GM12878 (cell line): ENCODE data around the gene RSKR. TPM values are rescaled to one million over a fixed set of nuclear protein-coding genes. Genes with fewer than 3 reads are reported as not detected.

ENCODE experiments used
- ATAC-seq: fragments of 200-7000 bp; cut with Tn5 transposase; 3 replicates; pipeline ENCODE4 v1.9.1; 2020; ENCODE audit warnings: mild to moderate bottlenecking, moderate library complexity
- BruUV-seq: library from RNA; stranded (reverse); fragments of 400-500 nt; replicated peaks from 2 replicates; lab custom pipeline; 2021; lab: Mats Ljungman, UMichigan
- CTCF ChIA-PET: fragments of 300-600 bp; sonication (Branson Sonifier 250); formaldehyde crosslinking; extraction: SDS; loops from one replicate; lab custom pipeline; 2021; ENCODE audit warnings: inconsistent platforms; lab: Yijun Ruan, JAX
- POLR2A ChIA-PET: fragments of 350-600 bp; formaldehyde crosslinking; extraction: SDS; loops from one replicate; lab custom pipeline; 2021; ENCODE audit warnings: inconsistent platforms; lab: Charles Lee
- RAD21 ChIA-PET: fragments of 300-600 bp; sonication (Branson Sonifier 250); formaldehyde crosslinking; loops from one replicate; lab custom pipeline; 2023; ENCODE audit warnings: antibody characterized with exemption; ENCODE audit not compliant: unreplicated experiment; lab: Charles Lee
- SMC1A ChIA-PET: fragments of 300-600 bp; sonication (Branson Sonifier 250); formaldehyde crosslinking; loops from one replicate; lab custom pipeline; 2023; ENCODE audit not compliant: unreplicated experiment, uncharacterized antibody; lab: Charles Lee
- DNase-seq: peaks from one replicate; pipeline ENCODE4 v3.0.0-alpha.2; 2011; ENCODE audit warnings: low read depth, low spot score
- FAIRE-seq: peaks from 3 replicates; lab custom pipeline; 2011; peaks lifted over from hg19 to GRCh38; lab: Jason Lieb, UNC
- H2AFZ ChIP-seq: 2 replicates; pipeline ENCODE4 v1.6.0; 2011; ENCODE audit warnings: low read depth, low read length, control low read depth; ENCODE audit not compliant: control insufficient read depth
- H3K27ac ChIP-seq: 2 replicates; pipeline ENCODE4 v1.5.1; 2011; ENCODE audit warnings: control low read depth; ENCODE audit not compliant: control insufficient read depth, insufficient read depth
- H3K27me3 ChIP-seq, 2 experiments: replicated peaks in 1 of 2; 2 replicates each; pipeline versions ENCODE4 v1.6.0 to v1.6.1; 2011; ENCODE audit warnings: low read length in 1 of 2; ENCODE audit not compliant: control insufficient read depth in 2 of 2, insufficient read depth in 2 of 2
- H3K36me3 ChIP-seq, 2 experiments: 2 replicates each; pipeline ENCODE4 v1.5.1; 2011; ENCODE audit warnings: low read length in 1 of 2; ENCODE audit not compliant: control insufficient read depth in 2 of 2, insufficient read depth in 2 of 2
- H3K4me1 ChIP-seq: 2 replicates; pipeline ENCODE4 v1.6.1; 2011; ENCODE audit warnings: mild to moderate bottlenecking, low read length, moderate library complexity, mixed read lengths; ENCODE audit not compliant: control insufficient read depth, insufficient read depth
- H3K4me2 ChIP-seq: 2 replicates; pipeline ENCODE4 v1.6.0; 2011; ENCODE audit warnings: control low read depth; ENCODE audit not compliant: control insufficient read depth, insufficient read depth
- H3K4me3 ChIP-seq: fragments of 200-600 bp; sonication (generic); 2 replicates; pipeline ENCODE4 v1.5.1; 2016
- H3K79me2 ChIP-seq: 2 replicates; pipeline ENCODE4 v1.6.0; 2011; ENCODE audit warnings: low read length; ENCODE audit not compliant: control insufficient read depth, insufficient read depth
- H3K9ac ChIP-seq: 2 replicates; pipeline ENCODE4 v1.8.0; 2011; ENCODE audit warnings: low read length, control low read depth, mixed read lengths; ENCODE audit not compliant: control insufficient read depth, insufficient read depth
- H3K9me3 ChIP-seq: replicated peaks from 3 replicates; pipeline ENCODE4 v1.5.1; 2011; ENCODE audit warnings: mild to moderate bottlenecking, low read length; ENCODE audit not compliant: control insufficient read depth, insufficient read depth
- H4K20me1 ChIP-seq: 2 replicates; pipeline ENCODE4 v1.6.0; 2011; ENCODE audit not compliant: control insufficient read depth, insufficient read depth
- ATF3 ChIP-seq: IDR thresholded peaks from 2 replicates; pipeline ENCODE4 v1.6.1; 2011; ENCODE audit warnings: low read depth, mild to moderate bottlenecking, low read length, moderate library complexity, borderline replicate concordance; ENCODE audit errors: extremely low read depth
- BCLAF1 ChIP-seq: fragments of 450-650 bp; IDR thresholded peaks from 2 replicates; pipeline ENCODE4 v1.6.1; 2017; ENCODE audit warnings: antibody characterized with exemption, mild to moderate bottlenecking, moderate library complexity
- CBFB ChIP-seq: IDR thresholded peaks from 2 replicates; pipeline ENCODE4 v1.6.1; 2016; ENCODE audit warnings: antibody characterized with exemption, low read depth
- E2F4 ChIP-seq: IDR thresholded peaks from 2 replicates; pipeline ENCODE4 v1.6.1; 2012; ENCODE audit warnings: low read depth, low read length, improper control_type of control experiment
- EGR1 ChIP-seq, 2 experiments: IDR thresholded peaks; 1 replicate in 1 of 2; 2 replicates in 1 of 2; pipeline ENCODE4 v1.6.1; 2011 to 2012; ENCODE audit warnings: low read depth in 2 of 2, low read length in 2 of 2, borderline replicate concordance in 1 of 2, mild to moderate bottlenecking in 1 of 2, moderate library complexity in 1 of 2
- ESRRA ChIP-seq: IDR thresholded peaks from 2 replicates; pipeline ENCODE4 v1.6.1; 2012; ENCODE audit warnings: mild to moderate bottlenecking, low read length, improper control_type of control experiment
- HDAC2 ChIP-seq: fragments of 200-600 bp; sonication (generic); IDR thresholded peaks from 2 replicates; pipeline ENCODE4 v1.6.1; 2017
- NRF1 ChIP-seq: conservative IDR thresholded peaks from 2 replicates; pipeline ENCODE4 v1.6.1; 2011; ENCODE audit warnings: mild to moderate bottlenecking, low read depth, low read length, improper control_type of control experiment
- SMAD5 ChIP-seq: IDR thresholded peaks from 2 replicates; pipeline ENCODE4 v1.6.1; 2016; ENCODE audit warnings: antibody characterized with exemption, low read depth
- SMC3 ChIP-seq: IDR thresholded peaks from 2 replicates; pipeline ENCODE4 v1.6.1; 2011; ENCODE audit warnings: low read length, improper control_type of control experiment, borderline replicate concordance
- SREBF2 ChIP-seq: IDR thresholded peaks from 2 replicates; pipeline ENCODE4 v1.6.1; 2012; ENCODE audit warnings: mild to moderate bottlenecking, low read length
- ZBTB11 ChIP-seq: fragments of 450-650 bp; formaldehyde crosslinking; IDR thresholded peaks from 2 replicates; pipeline ENCODE4 v1.5.0; 2022; ENCODE audit warnings: mild to moderate bottlenecking, missing genetic modification characterization
- WGBS: methylation state at CpG from one replicate; pipeline ENCODE4 v1.1.6; 2016; ENCODE audit warnings: low lambda C conversion rate; ENCODE audit not compliant: insufficient replicate concordance, insufficient coverage; ENCODE audit errors: missing lambda C conversion rate; 5-methylcytosine and 5-hydroxymethylcytosine counted together
- in situ Hi-C: fragments of 300-500 bp; cut with MboI; formaldehyde crosslinking; loops from 9 replicates; pipeline ENCODE4 v1.14.3; 2018; ENCODE audit warnings: mixed read lengths
- intact Hi-C: fragments of 100-400 bp; cut with micrococcal nuclease; formaldehyde crosslinking; loops from one replicate; pipeline ENCODE4 v1.14.2; 2022; ENCODE audit not compliant: unreplicated experiment
- polyA plus RNA-seq, 11 experiments: library from polyadenylated mRNA; depleted of rRNA in 4 of 11; unstranded in 6 of 11; stranded (reverse) in 5 of 11; fragments of >200 nt; fragmentation: Nextera tagmentation in 4 of 11; fragmentation: Illumina TruSeq in 1 of 11; extraction: Ambion mirVana in 4 of 11; extraction: Trizol in 1 of 11; gene quantifications; 1 replicate in 1 of 11; 2 replicates in 10 of 11; pipeline versions ENCODE4 v1.2.1 to v1.2.3, GENCODE V29; 2011 to 2016; ENCODE audit warnings: inconsistent platforms in 2 of 11, missing spikeins in 2 of 11, low read depth in 1 of 11
- total RNA-seq, 4 experiments: library from RNA; depleted of rRNA in 3 of 4; stranded (reverse); fragments of >200 nt in 3 of 4; fragmentation: Illumina TruSeq in 1 of 4; extraction: Trizol in 1 of 4; gene quantifications; 2 replicates each; pipeline versions ENCODE4 v1.2.1 to v1.2.3, GENCODE V29; 2013 to 2021

The RSKR gene
- total and polyA plus RNA-seq, 10 of the 15 experiments (the other 5 are each of a cell fraction or from before 2014, with no cell fraction given): 0.52 to 22.4 (median 8.7) TPM

GRCh38 chr17:28635506-28635905 lies 21.5 kb upstream of the RSKR start (continued):
- TF ChIP-seq ZBTB11 (CRISPR knock-in tag) (no peak), ATF3 (no peak)

- Histone ChIP-seq H3K79me2 (peaks cover 9% of the 10 kb centered on the region), H3K4me3 (no peak overlapping the region), H4K20me1 (peaks cover 14% of the 10 kb centered on the region; the same call in 1 of the 2 replicates), H3K9ac (no peak overlapping the region), H3K27ac (no peak overlapping the region), H2AFZ (no peak overlapping the region), H3K27me3 (no peaks in the 10 kb centered on the region), H3K36me3 (peaks cover 41 to 66% of the 10 kb centered on the region in 2 experiments), H3K4me1 (no peaks in the 10 kb centered on the region; the same call in 1 of the 2 replicates), H3K9me3 (no peaks in the 10 kb centered on the region), H3K4me2 (no peak overlapping the region)
- no peak for FAIRE-seq
- DNase-seq: no peak
- in situ Hi-C loops: no loop called here
- no TSS peak for BruUV-seq
- WGBS: 91% methylated on average over 14 of the region's 14 CpGs
- POLR2A ChIA-PET: interaction anchor here (0.5 to 1.7 kb wide), 3 partner anchors 10 to 93 kb away, joined by 3 to 7 read pairs (median 6); partner anchors contain the start of gene RPL23A
- intact Hi-C loops: no loop called here
- ATAC-seq: no peak
- SMC1A ChIA-PET: interaction anchor here (1.7 kb wide), 1 partner anchor 9 kb away, joined by 6 read pairs; no protein-coding TSS in a partner anchor
- RAD21 ChIA-PET: no interaction called here
- CTCF ChIA-PET: interaction anchor here (0.7 to 1.3 kb wide), 5 partner anchors 9 to 250 kb away, joined by 3 to 6 read pairs (median 3); no protein-coding TSS in a partner anchor
- TF ChIP-seq SREBF2: no peak
- TF ChIP-seq E2F4: no peak
- no peak for TF ChIP-seq HDAC2
- no peak for TF ChIP-seq EGR1 (IDR thresholded peaks at IDR 0.05; ENCODE audit: borderline replicate concordance in 1 of 2, low read depth in 2 of 2, low read length in 2 of 2)
- no peak for TF ChIP-seq NRF1
- no peak for TF ChIP-seq ESRRA
- TF ChIP-seq BCLAF1: no peak
- no peak for TF ChIP-seq SMC3
- no peak for TF ChIP-seq CBFB
- no peak for TF ChIP-seq SMAD5
Measured at GRCh38 chr17:28634206-28634865, 20.4 kb upstream of the RSKR start.
